Measurements from ENCODE around the gene DNMBP. TPM values are rescaled to one million over a fixed set of nuclear protein-coding genes. Genes with fewer than 3 reads are reported as not detected.

The DNMBP gene
- total and polyA plus RNA-seq, 2 of the 4 experiments (the other 2 are of a cell fraction): 10.9 to 13.6 TPM

- H2BK120ac ChIP-seq (ENCODE audit: low read depth, low read length): no peak overlapping the region
- no peak overlapping the region for H2BK5ac ChIP-seq (ENCODE audit: low read depth, low read length, poor library complexity, severe bottlenecking)
- no peak for TF ChIP-seq FOS (IDR thresholded peaks at IDR 0.05; ENCODE audit: low read depth, low read length)
- no peaks in the 10 kb centered on the region for H3K79me1 ChIP-seq (ENCODE audit: low read depth in 1 of 2, low read length in 2 of 2)
- no peak overlapping the region for H3K27ac ChIP-seq (ENCODE audit: insufficient read depth, low read length)
- H3K18ac ChIP-seq (ENCODE audit: low read depth, low read length): no peak overlapping the region
- H3K14ac ChIP-seq (replicated peaks; ENCODE audit: low read depth, low read length): no peak overlapping the region
- H3K4ac ChIP-seq (ENCODE audit: low read depth, low read length): no peak overlapping the region
- 100% methylated on average over 1 of the region's 3 CpGs; no CpG with 5 or more reads in 1 of the 2 experiments for WGBS, 2 experiments (ENCODE audit: extremely low coverage in 2 of 2, insufficient read length in 1 of 2)
- no peak overlapping the region for H2BK15ac ChIP-seq (ENCODE audit: low read depth, low read length)
- H3K56ac ChIP-seq (ENCODE audit: extremely low read depth, insufficient read depth, low read length): no peak overlapping the region
- H3K23ac ChIP-seq (ENCODE audit: low read depth, low read length): no peak overlapping the region
- no peaks in the 10 kb centered on the region for H3K36me3 ChIP-seq (ENCODE audit: control insufficient read depth, insufficient read depth, low read length)
- in situ Hi-C loops (cut with MboI; ENCODE audit: low sequenced_read_pairs) (no loop called here), dilution Hi-C loops (cut with HindIII; ENCODE audit: low sequenced_read_pairs, unreplicated experiment) (no loop called here), intact Hi-C loops (cut with micrococcal nuclease) (no loop called here)
- H3K9ac ChIP-seq (ENCODE audit: low read depth, low read length): no peak overlapping the region
- H2AFZ ChIP-seq (replicated peaks; ENCODE audit: low read length, poor library complexity): no peak overlapping the region
- H4K5ac ChIP-seq (ENCODE audit: low read depth, low read length): no peak overlapping the region
- no peak for DNase-seq
- no peaks in the 10 kb centered on the region for H3K27me3 ChIP-seq (ENCODE audit: control insufficient read depth, insufficient read depth, low read length)
- no peak overlapping the region for H2AK9ac ChIP-seq (replicated peaks; ENCODE audit: low read depth, low read length, poor library complexity)
- H3K9me3 ChIP-seq (ENCODE audit: control insufficient read depth, insufficient read depth, low read length): no peaks in the 10 kb centered on the region
- no peak overlapping the region for H3K4me2 ChIP-seq (ENCODE audit: low read depth, low read length)
- ChIA-PET POLR2A (ENCODE audit: unreplicated experiment) (no interaction called here), CTCF (no interaction called here)
- H3K4me3 ChIP-seq (ENCODE audit: insufficient read depth, low read depth, low read length): no peak overlapping the region
- BruUV-seq (replicated peaks): no TSS peak
- H4K20me1 ChIP-seq (ENCODE audit: insufficient read depth, low read length): no peaks in the 10 kb centered on the region
- no peak for ATAC-seq (ENCODE audit: low read depth)
- no peak overlapping the region for H4K8ac ChIP-seq (ENCODE audit: low read depth in 2 of 2, low read length in 2 of 2)
- H3K4me1 ChIP-seq (ENCODE audit: control insufficient read depth, insufficient read depth, low read length): no peaks in the 10 kb centered on the region; the same call in 1 of the 2 replicates
- H3K9me1 ChIP-seq (ENCODE audit: insufficient read depth, low read length): peaks cover 4% of the 10 kb centered on the region; the same call in 1 of the 2 replicates
- H2BK20ac ChIP-seq (ENCODE audit: low read depth, low read length): no peak overlapping the region
- H4K91ac ChIP-seq (ENCODE audit: insufficient read depth, low read depth, low read length): no peak overlapping the region
- no peak overlapping the region for H2AK5ac ChIP-seq (ENCODE audit: low read depth, low read length)
These were observed 157.9 kb downstream of the DNMBP start for GRCh38 chr10:99851825-99852224.
